ENCODE measurements around the gene ATE1. TPM values are rescaled to one million over a fixed set of nuclear protein-coding genes. Genes with fewer than 3 reads are reported as not detected.

The ATE1 gene
- total RNA-seq, 4 donors from 2014 or later, result 31.4 to 47.9 (median 38.3) TPM

DNA sequence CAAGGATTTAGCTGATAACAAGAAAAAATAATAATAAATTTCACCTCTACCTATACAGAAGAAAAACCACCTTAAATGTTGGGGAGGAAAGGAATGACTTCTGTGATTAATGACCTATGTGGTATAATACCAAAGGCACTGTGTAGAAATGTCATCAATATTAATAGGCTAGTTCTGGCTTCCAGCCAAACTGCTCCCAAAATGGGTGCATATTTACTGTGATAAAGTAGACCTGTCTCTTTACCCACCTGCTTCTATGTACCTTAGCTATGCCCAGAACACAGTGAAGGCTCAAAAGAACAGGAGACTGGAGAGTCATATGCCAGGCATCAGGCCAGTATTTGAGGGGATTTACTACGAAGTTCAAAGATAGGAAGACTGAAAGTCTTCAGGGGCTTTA is 76.0 kb downstream of the ATE1 start:
- DNase-seq, result no peak

DNA sequence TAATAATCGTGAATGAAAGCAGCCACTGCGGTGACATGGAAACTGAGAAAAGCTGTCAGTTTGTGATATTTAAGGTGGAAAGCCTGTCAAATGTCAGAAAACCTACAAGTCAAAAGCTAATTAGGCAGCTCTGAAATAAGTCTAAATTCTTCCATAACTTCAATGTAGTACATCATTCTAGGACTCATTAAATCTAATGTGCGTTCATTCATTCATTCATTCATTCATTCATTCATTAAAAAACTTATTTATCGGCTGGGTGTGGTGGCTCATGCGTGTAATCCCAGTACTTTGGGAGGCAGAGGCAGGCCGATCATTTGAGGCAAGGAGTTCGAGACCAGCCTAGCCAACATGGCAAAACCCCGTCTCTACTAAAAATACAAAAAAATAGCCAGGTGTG is 79.7 kb downstream of the ATE1 start:
- H3K27ac ChIP-seq, result no peak overlapping the region
- no peaks in the 10 kb centered on the region for H3K9me3 ChIP-seq
- no peaks in the 10 kb centered on the region for H3K27me3 ChIP-seq
- H3K36me3 ChIP-seq, result peaks cover 0 to 31% (median 0%) of the 10 kb centered on the region in 3 donors
- no peak overlapping the region for H3K4me3 ChIP-seq
- TF ChIP-seq, protein P1, sequence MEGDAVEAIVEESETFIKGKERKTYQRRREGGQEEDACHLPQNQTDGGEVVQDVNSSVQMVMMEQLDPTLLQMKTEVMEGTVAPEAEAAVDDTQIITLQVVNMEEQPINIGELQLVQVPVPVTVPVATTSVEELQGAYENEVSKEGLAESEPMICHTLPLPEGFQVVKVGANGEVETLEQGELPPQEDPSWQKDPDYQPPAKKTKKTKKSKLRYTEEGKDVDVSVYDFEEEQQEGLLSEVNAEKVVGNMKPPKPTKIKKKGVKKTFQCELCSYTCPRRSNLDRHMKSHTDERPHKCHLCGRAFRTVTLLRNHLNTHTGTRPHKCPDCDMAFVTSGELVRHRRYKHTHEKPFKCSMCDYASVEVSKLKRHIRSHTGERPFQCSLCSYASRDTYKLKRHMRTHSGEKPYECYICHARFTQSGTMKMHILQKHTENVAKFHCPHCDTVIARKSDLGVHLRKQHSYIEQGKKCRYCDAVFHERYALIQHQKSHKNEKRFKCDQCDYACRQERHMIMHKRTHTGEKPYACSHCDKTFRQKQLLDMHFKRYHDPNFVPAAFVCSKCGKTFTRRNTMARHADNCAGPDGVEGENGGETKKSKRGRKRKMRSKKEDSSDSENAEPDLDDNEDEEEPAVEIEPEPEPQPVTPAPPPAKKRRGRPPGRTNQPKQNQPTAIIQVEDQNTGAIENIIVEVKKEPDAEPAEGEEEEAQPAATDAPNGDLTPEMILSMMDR (IDR thresholded peaks at IDR 0.05), result no peak
- TF ChIP-seq POLR2A (IDR thresholded peaks at IDR 0.05), result no peak
- DNase-seq, result no peak
- no peaks in the 10 kb centered on the region for H3K4me1 ChIP-seq

More for the DNA sequence above, 76.0 kb downstream of the ATE1 start:
- TF ChIP-seq, protein P1 (IDR thresholded peaks at IDR 0.05), result no peak
- TF ChIP-seq POLR2A (IDR thresholded peaks at IDR 0.05), result no peak
- Histone ChIP-seq H3K36me3 (peaks cover 0 to 38% (median 0%) of the 10 kb centered on the region in 3 donors), H3K27ac (no peak overlapping the region), H3K4me3 (no peak overlapping the region), H3K27me3 (no peaks in the 10 kb centered on the region), H3K9me3 (no peaks in the 10 kb centered on the region), H3K4me1 (no peaks in the 10 kb centered on the region)

DNA sequence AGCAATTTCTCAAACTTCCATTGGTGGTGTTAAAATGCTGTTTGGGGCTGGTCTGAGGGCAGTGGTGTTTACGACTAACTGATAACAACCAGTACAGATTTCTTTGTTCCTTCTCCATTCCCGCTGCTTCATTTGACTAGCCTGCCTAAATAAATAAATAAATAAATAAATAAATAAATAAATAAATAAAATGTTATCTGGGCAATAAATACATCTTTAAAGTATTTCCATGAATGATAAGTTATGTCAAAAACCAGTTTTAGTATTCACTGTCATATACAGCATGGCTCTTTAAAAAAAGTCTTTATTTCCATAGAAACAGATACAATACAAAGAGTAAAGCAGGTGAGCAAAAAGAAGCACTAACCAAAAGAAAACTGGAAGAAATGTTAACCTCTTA is 81.3 kb downstream of the ATE1 start:
- H3K4me1 ChIP-seq, result no peaks in the 10 kb centered on the region
- H3K4me3 ChIP-seq, result no peak overlapping the region
- no peak for DNase-seq
- peaks cover 0 to 31% (median 0%) of the 10 kb centered on the region in 3 donors for H3K36me3 ChIP-seq
- H3K27me3 ChIP-seq, result no peaks in the 10 kb centered on the region
- H3K9me3 ChIP-seq, result no peaks in the 10 kb centered on the region
- TF ChIP-seq, protein P1 (IDR thresholded peaks at IDR 0.05), result no peak
- no peak for TF ChIP-seq POLR2A (IDR thresholded peaks at IDR 0.05)
- no peak overlapping the region for H3K27ac ChIP-seq

DNA sequence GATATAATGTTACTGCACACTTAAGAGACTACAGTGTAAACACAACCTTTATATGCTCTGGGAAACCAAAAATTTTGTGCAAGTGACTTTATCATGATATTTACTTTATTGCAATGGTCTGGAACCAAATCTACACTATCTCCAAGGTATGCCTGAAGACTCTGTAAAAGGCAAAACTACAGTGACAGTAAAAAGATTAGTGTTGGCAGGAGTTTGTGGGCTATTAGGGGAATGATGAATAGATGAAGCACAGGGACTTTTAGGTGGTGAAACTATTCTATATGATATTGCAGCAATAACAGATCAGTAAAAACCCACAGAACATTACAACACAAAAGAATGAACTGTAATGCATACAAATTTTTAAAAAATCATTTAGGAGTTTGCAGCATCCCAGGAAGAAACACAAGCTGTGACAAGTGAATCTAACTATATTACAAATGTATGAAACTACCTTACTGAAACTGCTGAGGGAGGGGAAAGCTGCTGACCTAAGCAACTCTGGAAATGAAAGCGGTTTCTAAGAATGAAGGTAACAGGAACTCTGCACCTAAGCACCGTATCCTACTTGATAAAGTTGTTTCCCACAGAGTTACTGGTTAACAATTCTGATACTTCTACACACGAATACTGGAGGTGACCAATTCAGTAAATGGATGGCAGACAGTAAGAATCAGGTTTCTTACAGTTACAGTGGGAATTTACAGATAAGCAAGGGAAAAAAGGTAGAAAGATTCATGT is 82.6 kb downstream of the ATE1 start:
- DNase-seq, result no peak
- Histone ChIP-seq H3K36me3 (peaks cover 0 to 25% (median 0%) of the 10 kb centered on the region in 3 donors), H3K27ac (no peak overlapping the region), H3K27me3 (no peaks in the 10 kb centered on the region), H3K9me3 (no peaks in the 10 kb centered on the region), H3K4me3 (no peak overlapping the region), H3K4me1 (no peaks in the 10 kb centered on the region)
- TF ChIP-seq POLR2A (IDR thresholded peaks at IDR 0.05), result no peak
- TF ChIP-seq, protein P1 (IDR thresholded peaks at IDR 0.05), result no peak

DNA sequence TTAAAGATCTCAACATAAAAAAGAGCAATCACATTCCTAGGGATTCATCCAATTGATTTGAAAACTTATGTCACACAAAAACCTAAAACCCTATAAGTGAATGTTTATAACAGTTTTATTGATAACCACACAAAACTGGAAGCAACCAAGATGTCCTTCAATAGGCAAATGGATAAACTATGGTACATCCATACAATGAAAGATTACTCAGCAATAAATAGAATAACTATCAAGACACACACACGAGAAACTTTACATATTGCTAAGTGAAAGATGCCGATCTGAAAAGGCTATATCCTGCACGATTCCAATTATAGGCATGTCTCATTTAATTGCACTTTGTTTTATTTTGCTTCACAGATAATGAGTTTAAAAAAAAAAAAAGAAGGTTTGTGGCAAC is 83.3 kb downstream of the ATE1 start:
- Histone ChIP-seq H3K27ac (no peak overlapping the region), H3K4me3 (no peak overlapping the region), H3K36me3 (peaks cover 0 to 21% (median 0%) of the 10 kb centered on the region in 3 donors), H3K4me1 (no peaks in the 10 kb centered on the region), H3K9me3 (no peaks in the 10 kb centered on the region), H3K27me3 (no peaks in the 10 kb centered on the region)
- no peak for TF ChIP-seq POLR2A (IDR thresholded peaks at IDR 0.05)
- TF ChIP-seq, protein P1 (IDR thresholded peaks at IDR 0.05), result no peak
- no peak for DNase-seq

Data from Peyer's patch (tissue), 4 donors.